ENCODE measurements around the gene CNIH4.
A peak's percentile ranks its signal among the peaks of the same experiment; 100 is the strongest.
"Not testable (repeated sequence)": the region's sequence is repeated elsewhere in the genome, so short reads cannot be mapped to it uniquely, and the experiment has no call there.

The CNIH4 gene

GRCh38 chr1:224356685-224357625 is at the start of gene CNIH4:
CNIH4 (plus strand) TSS chr1:224356879; CDS start chr1:224356925, 46 bp downstream.
- peak; percentile 97 for FAIRE-seq

- no peak for FAIRE-seq
Measured at GRCh38 chr1:224308064-224308463, 48.6 kb upstream of the CNIH4 start.

GRCh38 chr1:224311503-224311902 is 45.2 kb upstream of the CNIH4 start:
- FAIRE-seq: not testable (repeated sequence)

GRCh38 chr1:224312025-224312424 is 44.7 kb upstream of the CNIH4 start:
- FAIRE-seq: no peak

- no peak for FAIRE-seq
Measured at GRCh38 chr1:224317383-224318045, 39.2 kb upstream of the CNIH4 start.

- FAIRE-seq: no peak
Measured at GRCh38 chr1:224321706-224322105, 35.0 kb upstream of the CNIH4 start.

GRCh38 chr1:224325959-224326358 is 30.7 kb upstream of the CNIH4 start:
- FAIRE-seq: no peak

- no peak for FAIRE-seq
Measured at GRCh38 chr1:224328644-224329043, 28.0 kb upstream of the CNIH4 start.

- FAIRE-seq: no peak
Measured at GRCh38 chr1:224329484-224329841, 27.2 kb upstream of the CNIH4 start.

GRCh38 chr1:224329842-224330753 is 26.6 kb upstream of the CNIH4 start, which contains the start of gene NVL:
NVL (minus strand) TSS chr1:224330172; CDS start chr1:224330127, 45 bp downstream.
- peak; percentile 11 for FAIRE-seq

- FAIRE-seq: no peak
Measured at GRCh38 chr1:224331326-224331725, 25.4 kb upstream of the CNIH4 start.

- no peak for FAIRE-seq
Measured at GRCh38 chr1:224331824-224332223, 24.9 kb upstream of the CNIH4 start.

- peak; percentile 92 for FAIRE-seq
Measured at GRCh38 chr1:224333309-224333926, 23.3 kb upstream of the CNIH4 start.

GRCh38 chr1:224333939-224334786 is 22.5 kb upstream of the CNIH4 start:
- no peak for FAIRE-seq

GRCh38 chr1:224338150-224338838 is 18.4 kb upstream of the CNIH4 start:
- no peak for FAIRE-seq

GRCh38 chr1:224339442-224340033 is 17.1 kb upstream of the CNIH4 start:
- FAIRE-seq: no peak

- not testable (repeated sequence) for FAIRE-seq
Measured at GRCh38 chr1:224340453-224341384, 16.0 kb upstream of the CNIH4 start.

- FAIRE-seq: no peak
Measured at GRCh38 chr1:224343679-224344078, 13.0 kb upstream of the CNIH4 start.

GRCh38 chr1:224348137-224348536 is 8.5 kb upstream of the CNIH4 start:
- no peak for FAIRE-seq

Measured in A204.1 (cell line).